ENCODE results near the gene ENHO. TPM values are rescaled to one million over a fixed set of nuclear protein-coding genes. Genes with fewer than 3 reads are reported as not detected.

ENHO gene
- total and polyA plus RNA-seq, 2 donors from 2014 or later, result 0.22 to 2.7 TPM

- peak in 1 of 5 donors; percentile 35 for DNase-seq
- Histone ChIP-seq H3K36me3 (ENCODE audit: control insufficient read depth in 2 of 3, insufficient read depth in 3 of 3, low read length in 3 of 3) (no peaks in the 10 kb centered on the region), H3K9ac (ENCODE audit: low read length in 3 of 3) (no peak overlapping the region), H3K27me3 (ENCODE audit: control insufficient read depth, insufficient read depth, low read length) (no peaks in the 10 kb centered on the region), H3K27ac (ENCODE audit: low read depth in 2 of 2, low read length in 2 of 2) (no peak overlapping the region), H3K9me3 (ENCODE audit: control insufficient read depth in 2 of 3, insufficient read depth in 1 of 3, low read length in 3 of 3) (no peaks in the 10 kb centered on the region), H3K4me1 (ENCODE audit: control insufficient read depth in 2 of 3, insufficient read depth in 2 of 3, low read depth in 1 of 3, low read length in 3 of 3) (peaks cover 3 to 6% (median 5%) of the 10 kb centered on the region in 3 donors), H3K4me3 (ENCODE audit: low read length in 3 of 3) (no peak overlapping the region)
- intact Hi-C loops (cut with DNase I), result no loop called here
- no peak for FAIRE-seq
- no peak for TF ChIP-seq CTCF (IDR thresholded peaks at IDR 0.05; ENCODE audit: borderline replicate concordance, extremely low read depth, insufficient read depth)
These were observed 27.4 kb upstream of the ENHO start for GRCh38 chr9:34550016-34550680.

- no peak for FAIRE-seq
- no peaks in the 10 kb centered on the region for H3K36me3 ChIP-seq (ENCODE audit: control insufficient read depth in 2 of 3, insufficient read depth in 3 of 3, low read length in 3 of 3)
- H3K27ac ChIP-seq (ENCODE audit: low read depth in 2 of 2, low read length in 2 of 2), result no peak overlapping the region
- H3K4me3 ChIP-seq (ENCODE audit: low read length in 3 of 3), result no peak overlapping the region
- H3K27me3 ChIP-seq (ENCODE audit: control insufficient read depth, insufficient read depth, low read length), result no peaks in the 10 kb centered on the region
- no peaks in the 10 kb centered on the region for H3K9me3 ChIP-seq (ENCODE audit: control insufficient read depth in 2 of 3, insufficient read depth in 1 of 3, low read length in 3 of 3)
- DNase-seq, result no peak
- no peak for TF ChIP-seq CTCF (IDR thresholded peaks at IDR 0.05; ENCODE audit: borderline replicate concordance, extremely low read depth, insufficient read depth)
- no peaks in the 10 kb centered on the region for H3K4me1 ChIP-seq (ENCODE audit: control insufficient read depth in 2 of 3, insufficient read depth in 2 of 3, low read depth in 1 of 3, low read length in 3 of 3)
- intact Hi-C loops (cut with DNase I), result loop anchor here (5.0 kb wide), 1 partner anchor 43 kb away; no protein-coding TSS in a partner anchor
- H3K9ac ChIP-seq (ENCODE audit: low read length in 3 of 3), result no peak overlapping the region
These were observed 26.6 kb upstream of the ENHO start for GRCh38 chr9:34549407-34549732.

- Histone ChIP-seq H3K9me3 (ENCODE audit: control insufficient read depth in 2 of 3, insufficient read depth in 1 of 3, low read length in 3 of 3) (no peaks in the 10 kb centered on the region), H3K4me3 (ENCODE audit: low read length in 3 of 3) (no peak overlapping the region), H3K4me1 (ENCODE audit: control insufficient read depth in 2 of 3, insufficient read depth in 2 of 3, low read depth in 1 of 3, low read length in 3 of 3) (no peaks in the 10 kb centered on the region), H3K27ac (ENCODE audit: low read depth in 2 of 2, low read length in 2 of 2) (no peak overlapping the region), H3K27me3 (ENCODE audit: control insufficient read depth, insufficient read depth, low read length) (no peaks in the 10 kb centered on the region), H3K9ac (ENCODE audit: low read length in 3 of 3) (no peak overlapping the region), H3K36me3 (ENCODE audit: control insufficient read depth in 2 of 3, insufficient read depth in 3 of 3, low read length in 3 of 3) (no peaks in the 10 kb centered on the region)
- FAIRE-seq, result no peak
- peak; percentile 89 for TF ChIP-seq CTCF (IDR thresholded peaks at IDR 0.05; ENCODE audit: borderline replicate concordance, extremely low read depth, insufficient read depth)
- intact Hi-C loops (cut with DNase I), result loop anchor here (5.0 kb wide), 1 partner anchor 44 kb away; no protein-coding TSS in a partner anchor
- DNase-seq, result peak; percentile 84 to 92 (median 90)
These were observed 25.3 kb upstream of the ENHO start for GRCh38 chr9:34547960-34548611.
